Erythroblast (primary cell): Measurements from ENCODE around the gene ARHGEF28.

Experiments used
- GATA1 ChIP-seq: IDR thresholded peaks from 2 replicates; pipeline ENCODE4 v1.6.1; 2011; ENCODE audit warnings: low read depth, mild to moderate bottlenecking, control low read depth, low read length, moderate library complexity
- POLR2A ChIP-seq: IDR thresholded peaks from 2 replicates; pipeline ENCODE4 v1.6.1; 2011; ENCODE audit warnings: mild to moderate bottlenecking, low read length

- TF ChIP-seq POLR2A (no peak), GATA1 (no peak)
These were observed 231.0 kb downstream of the ARHGEF28 start for GRCh38 chr5:73856997-73857396.
